Stimulated activated effector memory CD8-positive, alpha-beta T cell treated with anti-CD3 and anti-CD28 coated beads, Interleukin-12 subunit alpha, Interleukin-12 subunit beta, amount 100 ng/mL, for 72 hours (primary cell): ENCODE results near the gene CRACR2A.

Experiments used
- ATAC-seq: fragments of 150-1000 bp; cut with Tn5 transposase; 2 replicates; pipeline ENCODE4 v1.10.0; 2021
- DNase-seq, 2 donors: peaks; one replicate each; pipeline ENCODE4 v3.0.0; 2021 to 2022; ENCODE audit warnings: low spot score in 2 of 2
- H3K27ac Mint-ChIP-seq: one replicate; pipeline ENCODE4 v1.8.0; 2022; ENCODE audit warnings: mild to moderate bottlenecking, mixed read lengths
- H3K36me3 Mint-ChIP-seq: one replicate; pipeline ENCODE4 v1.8.0; 2022; ENCODE audit warnings: mild to moderate bottlenecking, mixed read lengths
- H3K4me1 Mint-ChIP-seq: one replicate; pipeline ENCODE4 v1.8.0; 2022; ENCODE audit warnings: mixed read lengths
- H3K4me3 Mint-ChIP-seq: one replicate; pipeline ENCODE4 v1.8.0; 2022; ENCODE audit warnings: mild to moderate bottlenecking, mixed read lengths
- H3K9me3 Mint-ChIP-seq: one replicate; pipeline ENCODE4 v1.8.0; 2022; ENCODE audit warnings: mixed read lengths

Gene CRACR2A

GRCh38 chr12:3666441-3666840, 86.5 kb downstream of the CRACR2A start:
- DNase-seq (no peak), ATAC-seq (no peak)
- Mint-ChIP-seq H3K4me1 (peaks cover 7% of the 10 kb centered on the region), H3K4me3 (no peak overlapping the region), H3K36me3 (peaks cover 82% of the 10 kb centered on the region), H3K9me3 (no peaks in the 10 kb centered on the region), H3K27ac (peak overlapping the region; percentile 43)

- no peak for ATAC-seq
- peaks cover 91% of the 10 kb centered on the region for H3K36me3 Mint-ChIP-seq
- DNase-seq, result no peak
- H3K27ac Mint-ChIP-seq, result peak overlapping the region; percentile 75
- no peak overlapping the region for H3K4me3 Mint-ChIP-seq
- H3K9me3 Mint-ChIP-seq, result no peaks in the 10 kb centered on the region
- peaks cover 13% of the 10 kb centered on the region for H3K4me1 Mint-ChIP-seq
These were observed 90.4 kb downstream of the CRACR2A start for GRCh38 chr12:3662521-3662921.

GRCh38 chr12:3661028-3661427, 91.9 kb downstream of the CRACR2A start:
- H3K27ac Mint-ChIP-seq, result peak overlapping the region; percentile 75
- H3K4me3 Mint-ChIP-seq, result no peak overlapping the region
- H3K9me3 Mint-ChIP-seq, result no peaks in the 10 kb centered on the region
- H3K36me3 Mint-ChIP-seq, result peaks cover 86% of the 10 kb centered on the region
- H3K4me1 Mint-ChIP-seq, result peaks cover 13% of the 10 kb centered on the region
- DNase-seq, result no peak
- ATAC-seq, result no peak

- H3K27ac Mint-ChIP-seq, result peak overlapping the region; percentile 75
- H3K36me3 Mint-ChIP-seq, result peaks cover 86% of the 10 kb centered on the region
- no peak for ATAC-seq
- no peak overlapping the region for H3K4me3 Mint-ChIP-seq
- H3K9me3 Mint-ChIP-seq, result no peaks in the 10 kb centered on the region
- peaks cover 13% of the 10 kb centered on the region for H3K4me1 Mint-ChIP-seq
- DNase-seq, result peak in 1 of 2 donors; percentile 54
These were observed 94.4 kb downstream of the CRACR2A start for GRCh38 chr12:3658327-3659163.

GRCh38 chr12:3656946-3657622, 95.8 kb downstream of the CRACR2A start:
- Mint-ChIP-seq H3K4me1 (peaks cover 13% of the 10 kb centered on the region), H3K27ac (no peak overlapping the region), H3K9me3 (no peaks in the 10 kb centered on the region), H3K4me3 (no peak overlapping the region), H3K36me3 (peaks cover 86% of the 10 kb centered on the region)
- ATAC-seq (no peak), DNase-seq (no peak)

- H3K27ac Mint-ChIP-seq, result peak overlapping the region; percentile 10
These were observed 97.5 kb downstream of the CRACR2A start for GRCh38 chr12:3655328-3655900.

GRCh38 chr12:3651585-3652424, 101.1 kb downstream of the CRACR2A start:
- H3K36me3 Mint-ChIP-seq, result peaks cover 87% of the 10 kb centered on the region
- peak overlapping the region; percentile 63 for H3K27ac Mint-ChIP-seq

More at GRCh38 chr12:3655328-3655900, 97.5 kb downstream of the CRACR2A start:
- DNase-seq (no peak), ATAC-seq (peak; percentile 75)
- peaks cover 13% of the 10 kb centered on the region for H3K4me1 Mint-ChIP-seq
- H3K9me3 Mint-ChIP-seq, result no peaks in the 10 kb centered on the region
- peaks cover 83% of the 10 kb centered on the region for H3K36me3 Mint-ChIP-seq
- no peak overlapping the region for H3K4me3 Mint-ChIP-seq

GRCh38 chr12:3647504-3647903, 105.4 kb downstream of the CRACR2A start:
- no peak for DNase-seq
- Mint-ChIP-seq H3K9me3 (no peaks in the 10 kb centered on the region), H3K4me1 (no peaks in the 10 kb centered on the region), H3K27ac (peak overlapping the region; percentile 4), H3K36me3 (peaks cover 56% of the 10 kb centered on the region), H3K4me3 (no peak overlapping the region)
- ATAC-seq, result no peak

More at GRCh38 chr12:3651585-3652424, 101.1 kb downstream of the CRACR2A start:
- ATAC-seq, result no peak
- H3K9me3 Mint-ChIP-seq, result no peaks in the 10 kb centered on the region
- H3K4me3 Mint-ChIP-seq, result no peak overlapping the region
- no peaks in the 10 kb centered on the region for H3K4me1 Mint-ChIP-seq
- no peak for DNase-seq

GRCh38 chr12:3646561-3647241, 106.2 kb downstream of the CRACR2A start:
- DNase-seq (no peak), ATAC-seq (no peak)
- H3K27ac Mint-ChIP-seq, result peak overlapping the region; percentile 71
- H3K4me3 Mint-ChIP-seq, result no peak overlapping the region
- H3K9me3 Mint-ChIP-seq, result no peaks in the 10 kb centered on the region
- no peaks in the 10 kb centered on the region for H3K4me1 Mint-ChIP-seq
- peaks cover 57% of the 10 kb centered on the region for H3K36me3 Mint-ChIP-seq

GRCh38 chr12:3645091-3645490, 107.8 kb downstream of the CRACR2A start:
- DNase-seq (no peak), ATAC-seq (no peak)
- peak overlapping the region; percentile 71 for H3K27ac Mint-ChIP-seq
- H3K4me3 Mint-ChIP-seq, result no peak overlapping the region
- H3K9me3 Mint-ChIP-seq, result no peaks in the 10 kb centered on the region
- H3K36me3 Mint-ChIP-seq, result peaks cover 54% of the 10 kb centered on the region
- no peaks in the 10 kb centered on the region for H3K4me1 Mint-ChIP-seq

GRCh38 chr12:3644104-3644503, 108.8 kb downstream of the CRACR2A start:
- Mint-ChIP-seq H3K27ac (peak overlapping the region; percentile 71), H3K9me3 (no peaks in the 10 kb centered on the region), H3K4me3 (no peak overlapping the region), H3K4me1 (no peaks in the 10 kb centered on the region), H3K36me3 (peaks cover 50% of the 10 kb centered on the region)
- no peak for ATAC-seq
- no peak for DNase-seq

GRCh38 chr12:3641428-3642018, 111.4 kb downstream of the CRACR2A start:
- no peaks in the 10 kb centered on the region for H3K9me3 Mint-ChIP-seq
- DNase-seq (no peak), ATAC-seq (no peak)
- peaks cover 59% of the 10 kb centered on the region for H3K36me3 Mint-ChIP-seq
- peak overlapping the region; percentile 10 for H3K27ac Mint-ChIP-seq
- H3K4me1 Mint-ChIP-seq, result no peaks in the 10 kb centered on the region
- H3K4me3 Mint-ChIP-seq, result no peak overlapping the region

- no peak overlapping the region for H3K27ac Mint-ChIP-seq
- H3K36me3 Mint-ChIP-seq, result peaks cover 59% of the 10 kb centered on the region
- ATAC-seq (no peak), DNase-seq (no peak)
- peaks cover 15% of the 10 kb centered on the region for H3K4me1 Mint-ChIP-seq
- no peak overlapping the region for H3K4me3 Mint-ChIP-seq
- H3K9me3 Mint-ChIP-seq, result no peaks in the 10 kb centered on the region
These were observed 116.6 kb downstream of the CRACR2A start for GRCh38 chr12:3636328-3636727.

GRCh38 chr12:3634348-3634747, 118.6 kb downstream of the CRACR2A start:
- Mint-ChIP-seq H3K9me3 (no peaks in the 10 kb centered on the region), H3K36me3 (peaks cover 58% of the 10 kb centered on the region), H3K4me3 (no peak overlapping the region), H3K4me1 (peaks cover 15% of the 10 kb centered on the region), H3K27ac (no peak overlapping the region)
- ATAC-seq, result no peak
- no peak for DNase-seq
